ENCODE results near the gene ATP2C1. TPM values are rescaled to one million over a fixed set of nuclear protein-coding genes. Genes with fewer than 3 reads are reported as not detected.

The ATP2C1 gene
- total and polyA plus RNA-seq, 2 experiments from 2014 or later: 28.1 to 75.7 TPM

GRCh38 chr3:130849091-130849552 is 44.8 kb upstream of the ATP2C1 start (continued):
- TF ChIP-seq, protein P1, sequence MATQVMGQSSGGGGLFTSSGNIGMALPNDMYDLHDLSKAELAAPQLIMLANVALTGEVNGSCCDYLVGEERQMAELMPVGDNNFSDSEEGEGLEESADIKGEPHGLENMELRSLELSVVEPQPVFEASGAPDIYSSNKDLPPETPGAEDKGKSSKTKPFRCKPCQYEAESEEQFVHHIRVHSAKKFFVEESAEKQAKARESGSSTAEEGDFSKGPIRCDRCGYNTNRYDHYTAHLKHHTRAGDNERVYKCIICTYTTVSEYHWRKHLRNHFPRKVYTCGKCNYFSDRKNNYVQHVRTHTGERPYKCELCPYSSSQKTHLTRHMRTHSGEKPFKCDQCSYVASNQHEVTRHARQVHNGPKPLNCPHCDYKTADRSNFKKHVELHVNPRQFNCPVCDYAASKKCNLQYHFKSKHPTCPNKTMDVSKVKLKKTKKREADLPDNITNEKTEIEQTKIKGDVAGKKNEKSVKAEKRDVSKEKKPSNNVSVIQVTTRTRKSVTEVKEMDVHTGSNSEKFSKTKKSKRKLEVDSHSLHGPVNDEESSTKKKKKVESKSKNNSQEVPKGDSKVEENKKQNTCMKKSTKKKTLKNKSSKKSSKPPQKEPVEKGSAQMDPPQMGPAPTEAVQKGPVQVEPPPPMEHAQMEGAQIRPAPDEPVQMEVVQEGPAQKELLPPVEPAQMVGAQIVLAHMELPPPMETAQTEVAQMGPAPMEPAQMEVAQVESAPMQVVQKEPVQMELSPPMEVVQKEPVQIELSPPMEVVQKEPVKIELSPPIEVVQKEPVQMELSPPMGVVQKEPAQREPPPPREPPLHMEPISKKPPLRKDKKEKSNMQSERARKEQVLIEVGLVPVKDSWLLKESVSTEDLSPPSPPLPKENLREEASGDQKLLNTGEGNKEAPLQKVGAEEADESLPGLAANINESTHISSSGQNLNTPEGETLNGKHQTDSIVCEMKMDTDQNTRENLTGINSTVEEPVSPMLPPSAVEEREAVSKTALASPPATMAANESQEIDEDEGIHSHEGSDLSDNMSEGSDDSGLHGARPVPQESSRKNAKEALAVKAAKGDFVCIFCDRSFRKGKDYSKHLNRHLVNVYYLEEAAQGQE (IDR thresholded peaks at IDR 0.05; ENCODE audit: unreplicated experiment): no peak
- TF ChIP-seq STAT1 (IDR thresholded peaks at IDR 0.05; ENCODE audit: unreplicated experiment): no peak
- TF ChIP-seq ZNF114 (CRISPR knock-in tag; IDR thresholded peaks at IDR 0.05): no peak
- no peak for TF ChIP-seq POLR2AphosphoS5 (IDR thresholded peaks at IDR 0.05; ENCODE audit: low read depth)

DNA sequence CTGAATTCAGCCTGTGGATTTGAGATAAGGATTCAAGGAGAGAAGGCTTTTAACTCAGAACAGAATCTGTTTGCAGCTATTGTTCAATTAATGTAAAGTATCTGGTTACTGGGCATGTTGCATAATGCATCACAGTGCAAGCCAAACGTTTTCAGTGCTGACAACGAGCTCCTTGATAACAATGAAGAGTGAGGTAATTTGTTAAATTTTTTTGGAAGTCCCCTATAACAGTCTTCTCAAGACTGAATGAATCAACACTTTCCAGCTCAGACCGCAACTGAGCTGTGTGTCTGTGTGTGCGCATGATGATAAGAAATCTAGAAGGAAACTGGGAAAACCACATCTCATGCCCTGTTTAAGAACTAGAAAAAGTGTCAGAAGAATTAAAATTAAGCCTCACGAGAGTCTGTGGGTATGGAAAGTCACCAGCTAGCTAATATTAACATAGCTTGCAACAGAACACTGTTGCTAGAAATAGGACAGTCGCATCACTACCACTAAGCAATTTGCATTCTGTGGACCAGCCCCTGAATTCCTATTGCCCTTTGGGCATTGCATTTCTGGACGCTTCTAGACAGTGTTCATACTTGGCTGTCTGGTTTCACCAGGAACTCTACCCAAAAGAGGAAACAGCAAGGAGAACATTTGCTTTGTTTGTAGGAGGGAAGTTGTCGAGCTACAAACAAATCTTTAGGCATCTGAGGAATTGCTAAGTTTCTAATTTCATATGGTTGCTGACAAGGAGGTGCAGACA is 43.7 kb upstream of the ATP2C1 start:
- no peak overlapping the region for H3K4me3 ChIP-seq
- H3K79me2 ChIP-seq (replicated peaks; ENCODE audit: insufficient read depth): no peaks in the 10 kb centered on the region
- DNase-seq (ENCODE audit: low spot score): no peak
- TF ChIP-seq EZH2phosphoT487 (IDR thresholded peaks at IDR 0.05; ENCODE audit: unreplicated experiment): no peak
- TF ChIP-seq ZNF462 (CRISPR knock-in tag; IDR thresholded peaks at IDR 0.05): no peak
- no peaks in the 10 kb centered on the region for H3K9me3 Mint-ChIP-seq
- peak overlapping the region; percentile 7; the same call in 1 of the 2 replicates for H3K27ac Mint-ChIP-seq
- H3K4me2 ChIP-seq: peak overlapping the region; percentile 21; the same call in 1 of the 2 replicates
- no peaks in the 10 kb centered on the region for H3K9me2 ChIP-seq (ENCODE audit: insufficient read depth)
- H3K4me3 Mint-ChIP-seq: no peak overlapping the region
- peak overlapping the region; percentile 16 for H2AFZ ChIP-seq
- peaks cover 3% of the 10 kb centered on the region for H3K27me3 Mint-ChIP-seq (ENCODE audit: insufficient read depth, low read depth, poor library complexity)
- no peak; the same call in 2 of the 3 replicates for ATAC-seq
- no peaks in the 10 kb centered on the region for H3K36me3 ChIP-seq (ENCODE audit: insufficient read depth)
- peaks cover 35% of the 10 kb centered on the region for H3K4me1 ChIP-seq (ENCODE audit: insufficient read depth)
- H3K27ac ChIP-seq (ENCODE audit: low read depth): no peak overlapping the region
- H4K20me1 ChIP-seq (replicated peaks; ENCODE audit: insufficient read depth): no peaks in the 10 kb centered on the region
- H3F3A ChIP-seq (replicated peaks; ENCODE audit: low read depth): no peaks in the 10 kb centered on the region
- no peaks in the 10 kb centered on the region for H3K27me3 ChIP-seq (ENCODE audit: insufficient read depth)
- H3K4me1 Mint-ChIP-seq: peaks cover 39% of the 10 kb centered on the region
- no peaks in the 10 kb centered on the region for H3K36me3 Mint-ChIP-seq (ENCODE audit: low read depth)

Measured in GM23338 (cell line).